Jurkat, Clone E6-1 (cell line): Measurements from ENCODE around the gene SCYGR5.
"Not testable (repeated sequence)": the region's sequence is repeated elsewhere in the genome, so short reads cannot be mapped to it uniquely, and the experiment has no call there.

Experiments used
- DNase-seq: peaks from one replicate; pipeline ENCODE4 v3.0.0-alpha.2; 2011; ENCODE audit warnings: low read depth, low spot score
- H3K4me3 ChIP-seq: 2 replicates; pipeline ENCODE4 v1.5.1; 2011; ENCODE audit warnings: mild to moderate bottlenecking, low read length, control low read depth, moderate library complexity

Gene SCYGR5

GRCh38 chr2:227665189-227665940, 1.2 kb upstream of the SCYGR5 start:
- DNase-seq, result no peak
- H3K4me3 ChIP-seq, result no peak overlapping the region

DNA sequence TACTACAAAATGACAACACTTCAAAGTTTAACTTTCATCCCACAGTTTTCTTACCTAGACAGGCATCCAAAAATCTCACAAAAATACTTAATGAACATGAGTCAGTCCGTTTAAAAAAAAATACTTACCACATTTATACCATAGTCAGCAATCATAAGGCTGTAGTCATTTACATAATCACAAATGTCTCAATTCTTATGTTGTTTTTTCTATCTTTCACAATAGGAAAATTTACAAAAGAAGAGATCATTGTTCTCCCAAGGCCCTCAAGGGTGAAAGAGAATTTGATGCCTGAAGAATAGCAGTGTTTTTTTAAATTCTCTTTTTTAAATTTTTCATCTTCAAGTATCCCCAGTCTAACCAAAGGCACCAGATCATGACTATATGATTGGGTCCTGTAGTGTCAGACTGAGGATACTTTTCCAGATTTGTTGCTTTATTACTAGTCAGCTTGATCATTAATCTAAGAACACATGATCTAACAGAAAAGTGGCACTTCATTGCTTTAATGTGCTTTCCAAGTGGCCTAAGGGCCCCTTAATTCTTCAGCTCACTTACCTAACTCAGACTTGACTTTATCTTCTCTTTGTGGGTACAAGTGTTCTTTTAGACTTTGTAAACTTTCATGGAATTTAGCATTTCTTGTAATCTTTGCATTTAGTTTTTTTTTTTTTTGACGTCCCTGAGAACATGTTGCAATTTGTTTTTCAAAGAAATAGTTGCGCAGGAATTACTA, 4.7 kb downstream of the SCYGR5 start:
- H3K4me3 ChIP-seq, result no peak overlapping the region
- DNase-seq, result no peak

- not testable (repeated sequence) for DNase-seq, H3K4me3 ChIP-seq
Measured at GRCh38 chr2:227673620-227674019, 7.0 kb downstream of the SCYGR5 start.

DNA sequence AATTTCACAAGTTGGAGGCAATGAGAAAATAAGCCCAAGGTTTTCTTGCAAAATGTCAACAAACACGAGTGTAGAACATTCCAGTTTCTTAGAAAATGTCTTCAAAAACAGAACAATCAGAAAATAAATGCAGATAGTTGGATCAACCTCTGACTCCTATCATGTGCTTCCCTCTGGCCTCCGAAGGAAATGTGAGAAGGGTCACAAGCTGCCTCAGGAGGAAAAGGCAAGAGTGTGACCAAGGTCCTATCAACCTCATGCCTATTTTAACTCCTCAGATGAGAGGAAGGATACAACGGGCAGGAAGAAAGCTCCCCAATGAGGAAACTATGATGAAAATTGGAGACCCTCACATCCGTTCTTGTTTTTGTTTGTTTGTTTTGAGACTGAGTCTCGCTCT, 7.9 kb downstream of the SCYGR5 start:
- H3K4me3 ChIP-seq, result no peak overlapping the region
- no peak for DNase-seq

- DNase-seq, result no peak
- no peak overlapping the region for H3K4me3 ChIP-seq
Measured at GRCh38 chr2:227677928-227678327, 11.3 kb downstream of the SCYGR5 start.

DNA sequence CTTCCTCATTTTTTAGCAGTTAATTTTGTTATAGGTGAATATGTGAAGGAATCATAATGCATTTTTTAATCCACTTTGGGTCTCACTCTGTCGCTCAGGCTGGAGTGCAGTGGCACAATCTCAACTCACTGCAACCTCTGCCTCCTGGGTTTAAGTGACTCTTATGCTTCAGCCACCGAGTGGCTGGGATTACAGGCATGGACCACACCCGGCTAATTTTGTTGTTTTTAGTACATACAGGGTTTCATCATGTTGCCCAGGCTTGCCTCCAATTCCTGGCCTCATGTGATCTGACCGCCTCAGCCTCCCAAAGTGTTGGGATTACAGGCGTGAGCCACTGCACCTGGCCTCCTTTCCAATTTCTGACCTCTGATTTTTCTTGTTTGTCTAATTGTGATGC, 17.7 kb downstream of the SCYGR5 start:
- H3K4me3 ChIP-seq, result no peak overlapping the region
- DNase-seq, result no peak

DNA sequence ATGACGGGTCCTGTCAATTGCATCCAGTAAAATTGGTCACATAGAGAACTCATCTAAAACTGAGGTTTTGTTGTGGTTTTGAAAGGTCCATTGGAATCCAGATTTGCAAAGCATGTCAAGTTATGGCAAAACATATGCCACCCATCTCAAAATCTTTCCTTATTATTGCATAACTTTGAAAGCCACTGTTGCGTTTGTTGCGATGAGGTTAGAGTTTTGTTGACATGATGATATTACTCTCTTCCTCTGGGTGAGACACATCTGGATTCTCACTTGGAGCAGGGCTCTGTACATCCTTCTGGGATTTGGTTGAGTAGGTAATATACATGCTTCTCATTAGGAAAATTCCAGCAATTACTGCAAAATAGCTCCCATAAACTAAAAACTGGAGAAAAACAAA, 20.6 kb downstream of the SCYGR5 start:
- H3K4me3 ChIP-seq, result no peak overlapping the region
- DNase-seq, result no peak

- no peak for DNase-seq
- no peak overlapping the region for H3K4me3 ChIP-seq
Measured at GRCh38 chr2:227696990-227697679, 30.5 kb downstream of the SCYGR5 start.

GRCh38 chr2:227701556-227701955, 35.0 kb downstream of the SCYGR5 start:
- no peak for DNase-seq
- H3K4me3 ChIP-seq, result no peak overlapping the region

GRCh38 chr2:227703280-227703732, 36.7 kb downstream of the SCYGR5 start:
- DNase-seq, result no peak
- no peak overlapping the region for H3K4me3 ChIP-seq

GRCh38 chr2:227703961-227704360, 37.4 kb downstream of the SCYGR5 start:
- H3K4me3 ChIP-seq, result no peak overlapping the region
- DNase-seq, result no peak

- H3K4me3 ChIP-seq, result no peak overlapping the region
- DNase-seq, result no peak
Measured at GRCh38 chr2:227706859-227707258, 40.3 kb downstream of the SCYGR5 start.

DNA sequence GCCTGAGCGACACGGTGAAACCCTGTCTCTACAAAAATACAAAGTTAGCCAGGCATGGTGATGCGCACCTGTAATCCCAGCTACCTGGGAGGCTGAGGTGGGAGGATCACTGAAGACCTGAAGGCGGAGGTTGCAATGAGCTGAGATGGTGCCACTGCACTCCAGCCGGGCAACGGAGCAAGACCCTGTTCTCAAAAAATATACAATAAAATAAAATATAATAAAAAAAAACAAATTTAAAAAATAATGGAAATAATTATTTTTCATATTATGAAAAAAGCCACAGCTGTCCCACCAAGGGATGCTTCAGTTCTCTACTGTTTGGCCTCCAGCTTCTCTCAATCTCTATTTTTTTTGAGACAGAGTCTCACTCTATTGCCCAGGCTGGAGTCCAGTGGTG, 40.8 kb downstream of the SCYGR5 start:
- no peak for DNase-seq
- no peak overlapping the region for H3K4me3 ChIP-seq

GRCh38 chr2:227710986-227711385, 44.4 kb downstream of the SCYGR5 start:
- no peak for DNase-seq
- no peak overlapping the region for H3K4me3 ChIP-seq

DNA sequence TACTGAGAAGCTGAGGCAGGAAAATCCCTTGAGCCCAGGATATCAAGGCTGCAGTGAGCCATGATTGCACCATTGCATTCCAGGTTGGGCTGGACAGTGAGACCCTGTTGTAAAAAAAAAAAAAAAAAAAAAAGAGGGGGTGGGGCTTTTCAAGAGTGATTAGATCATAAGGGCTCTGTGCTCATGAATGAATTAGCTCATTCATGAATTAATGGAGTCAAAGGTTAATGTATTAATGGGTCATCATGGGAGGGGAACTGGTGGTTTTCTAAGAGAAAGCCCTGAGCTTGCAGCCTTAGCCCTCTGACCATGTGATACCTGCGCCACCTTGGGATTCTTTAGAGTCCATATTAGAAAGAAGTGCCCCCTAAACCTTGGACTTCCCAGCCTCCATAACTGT, 46.7 kb downstream of the SCYGR5 start:
- DNase-seq, result no peak
- no peak overlapping the region for H3K4me3 ChIP-seq

DNA sequence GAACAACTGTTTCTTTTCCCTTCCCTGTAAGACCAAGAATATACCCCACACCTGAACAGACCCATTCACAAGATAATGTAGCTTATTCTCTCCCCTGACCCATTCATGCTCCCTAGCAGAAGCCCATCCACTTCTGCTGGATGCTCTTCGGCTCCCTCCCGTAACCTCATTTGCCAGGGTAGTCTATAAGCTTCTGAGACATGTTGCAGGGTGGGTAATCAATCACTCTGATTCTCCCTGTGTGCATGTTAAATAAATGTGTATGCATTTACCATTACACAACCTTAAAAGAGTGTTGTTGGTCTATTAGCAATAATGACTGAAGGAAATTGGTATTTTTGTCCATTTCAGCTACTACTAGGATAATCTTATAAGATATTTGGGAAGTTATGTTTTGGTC, 49.9 kb downstream of the SCYGR5 start:
- no peak overlapping the region for H3K4me3 ChIP-seq
- DNase-seq, result no peak
